ENCODE results near the gene SH3GL3.

Gene SH3GL3

DNA sequence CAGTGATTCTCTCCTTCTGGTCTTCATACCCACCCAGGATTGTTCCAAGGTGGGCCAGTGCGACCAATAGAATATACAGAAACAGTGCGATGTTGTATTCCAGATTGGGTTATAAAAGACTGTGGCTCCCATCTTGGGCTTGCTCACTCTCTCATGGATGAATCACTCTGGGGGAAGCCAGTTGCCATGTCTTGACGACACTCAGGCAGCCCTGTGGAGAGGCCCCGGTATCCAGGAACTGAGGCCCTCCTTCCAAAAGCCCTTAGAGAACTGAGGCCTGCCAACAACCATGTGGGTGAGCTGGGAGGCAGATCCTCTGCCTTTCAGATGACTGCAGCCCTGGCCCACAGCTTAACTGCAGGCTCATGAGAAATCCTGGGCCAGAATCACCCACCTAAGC is 57.2 kb downstream of the SH3GL3 start:
- no peak for DNase-seq (ENCODE audit: low spot score)

DNA sequence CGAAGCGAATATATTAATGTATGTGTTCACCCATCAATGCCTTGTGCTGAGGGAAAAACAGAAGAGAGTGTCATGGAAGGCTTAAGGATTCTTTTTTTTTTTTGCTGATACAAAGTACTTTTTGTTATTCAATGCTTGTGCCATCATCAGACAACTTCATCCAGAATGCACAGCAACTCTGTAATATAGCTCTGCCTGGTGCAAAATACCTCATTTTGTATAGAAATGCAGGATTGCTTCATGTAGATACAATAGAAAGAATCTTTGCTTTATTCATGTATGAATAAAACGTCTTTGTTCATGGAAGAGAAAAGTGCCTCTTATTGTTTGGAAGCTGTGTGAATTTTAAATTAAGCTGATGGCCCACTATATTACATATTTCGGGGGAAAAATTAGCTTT is 62.9 kb downstream of the SH3GL3 start:
- DNase-seq (ENCODE audit: low spot score): no peak

GRCh38 chr15:83512459-83512858 is 65.3 kb downstream of the SH3GL3 start:
- no peak for DNase-seq (ENCODE audit: low spot score)

GRCh38 chr15:83514584-83514983 is 67.4 kb downstream of the SH3GL3 start:
- DNase-seq (ENCODE audit: low spot score): no peak

- DNase-seq (ENCODE audit: low spot score): no peak
Observed at GRCh38 chr15:83515164-83515563, 68.0 kb downstream of the SH3GL3 start.

GRCh38 chr15:83516935-83517334 is 69.8 kb downstream of the SH3GL3 start:
- no peak for DNase-seq (ENCODE audit: low spot score)

DNA sequence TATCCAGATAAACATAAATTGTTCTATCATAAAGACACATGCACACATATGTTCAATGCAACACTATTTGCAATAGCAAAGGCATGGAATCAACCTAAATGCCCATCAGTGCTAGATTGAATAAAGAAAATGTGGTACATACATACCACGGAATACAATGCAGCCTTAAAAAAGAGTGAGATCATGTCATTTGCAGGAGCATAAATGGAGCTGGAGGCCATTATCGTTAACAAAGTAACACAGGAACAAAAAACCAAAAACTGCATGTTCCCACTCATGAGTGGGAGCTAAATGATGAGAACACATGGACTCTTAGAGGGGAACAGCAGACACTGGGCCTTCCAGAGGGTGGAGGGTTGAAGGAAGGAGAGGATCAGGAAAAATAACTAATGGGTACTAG is 79.2 kb downstream of the SH3GL3 start:
- DNase-seq (ENCODE audit: low spot score): no peak

- no peak for DNase-seq (ENCODE audit: low spot score)
Observed at GRCh38 chr15:83533410-83533962, 86.3 kb downstream of the SH3GL3 start.

DNA sequence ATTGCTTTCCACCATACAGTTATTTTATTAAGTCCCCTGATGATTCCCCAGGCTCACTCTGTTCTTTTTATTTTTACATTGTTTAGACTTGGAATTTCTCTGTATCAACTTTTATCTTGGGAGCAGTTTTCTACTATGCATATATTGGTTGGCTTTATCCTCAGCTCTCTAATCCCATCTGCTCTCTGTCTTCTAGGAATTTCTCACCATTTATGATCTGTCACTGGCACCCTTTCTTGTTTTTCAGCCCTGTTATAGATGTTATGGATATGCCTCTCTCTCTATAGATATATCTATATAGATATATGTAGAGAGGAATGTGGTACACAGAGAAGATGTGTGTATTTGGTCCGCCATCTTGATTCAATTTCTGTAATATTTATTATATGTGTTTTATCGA is 90.5 kb downstream of the SH3GL3 start:
- no peak for DNase-seq (ENCODE audit: low spot score)

DNA sequence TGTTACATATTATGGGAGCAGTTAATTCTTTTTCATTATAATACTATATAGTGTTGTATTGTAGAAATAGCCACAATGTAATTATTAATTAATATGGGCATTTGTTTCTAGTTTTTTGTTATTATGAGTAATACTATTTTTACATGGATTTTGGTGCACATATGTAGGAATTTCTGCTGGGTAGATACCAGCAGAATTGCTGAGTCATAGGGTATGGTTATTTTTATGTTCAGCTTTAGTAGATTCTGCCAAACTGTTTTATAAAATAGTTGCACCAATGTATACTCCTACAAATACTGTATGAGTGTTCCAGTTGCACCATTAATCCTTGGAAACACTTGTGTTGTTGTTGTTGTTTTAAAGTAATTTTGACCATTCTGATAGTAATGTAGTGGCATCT is 91.5 kb downstream of the SH3GL3 start:
- DNase-seq (ENCODE audit: low spot score): no peak

- no peak for DNase-seq (ENCODE audit: low spot score)
Observed at GRCh38 chr15:83545804-83546511, 98.8 kb downstream of the SH3GL3 start.

DNA sequence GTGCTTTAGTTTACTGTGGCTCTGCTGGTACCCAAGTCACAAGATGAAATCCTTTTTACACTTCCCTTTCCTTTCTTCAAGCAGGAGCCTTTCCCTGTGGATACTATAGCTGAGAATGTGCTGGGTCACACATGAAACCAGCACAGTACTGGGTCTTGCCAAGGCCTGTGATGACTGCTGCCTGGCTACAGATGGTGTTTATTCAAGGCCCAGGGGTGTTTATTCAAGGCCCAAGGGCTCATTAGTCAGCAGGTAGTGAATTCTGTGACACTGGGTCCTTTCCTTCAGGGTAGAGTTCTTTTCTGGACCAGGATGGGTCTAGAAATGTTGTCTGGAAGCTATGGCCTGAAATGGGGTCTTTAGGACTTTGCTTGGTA is 99.4 kb downstream of the SH3GL3 start:
- DNase-seq (ENCODE audit: low spot score): no peak

GRCh38 chr15:83547168-83547567 is 100.0 kb downstream of the SH3GL3 start:
- no peak for DNase-seq (ENCODE audit: low spot score)

DNA sequence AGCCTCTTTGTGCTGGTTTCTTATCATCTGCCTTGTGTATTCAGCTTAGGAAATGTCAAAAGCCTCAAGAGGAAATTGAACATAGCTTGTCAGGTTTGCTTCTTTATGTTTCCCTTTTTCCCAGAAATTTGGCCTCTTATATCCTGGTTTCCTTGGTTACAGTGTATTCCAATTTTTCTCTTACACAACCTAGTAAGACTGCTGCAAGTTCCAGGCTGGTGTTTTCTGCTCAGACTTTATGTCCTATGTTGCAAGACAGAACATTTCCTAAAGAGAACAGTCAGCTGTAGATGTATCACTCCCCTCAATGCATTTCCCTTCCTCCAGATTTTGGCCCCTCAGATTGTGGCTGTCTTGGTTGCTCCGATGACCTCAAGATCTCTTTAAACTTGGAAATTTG is 102.5 kb downstream of the SH3GL3 start:
- no peak for DNase-seq (ENCODE audit: low spot score)

GRCh38 chr15:83554558-83554957 is 107.4 kb downstream of the SH3GL3 start:
- DNase-seq (ENCODE audit: low spot score): no peak

DNA sequence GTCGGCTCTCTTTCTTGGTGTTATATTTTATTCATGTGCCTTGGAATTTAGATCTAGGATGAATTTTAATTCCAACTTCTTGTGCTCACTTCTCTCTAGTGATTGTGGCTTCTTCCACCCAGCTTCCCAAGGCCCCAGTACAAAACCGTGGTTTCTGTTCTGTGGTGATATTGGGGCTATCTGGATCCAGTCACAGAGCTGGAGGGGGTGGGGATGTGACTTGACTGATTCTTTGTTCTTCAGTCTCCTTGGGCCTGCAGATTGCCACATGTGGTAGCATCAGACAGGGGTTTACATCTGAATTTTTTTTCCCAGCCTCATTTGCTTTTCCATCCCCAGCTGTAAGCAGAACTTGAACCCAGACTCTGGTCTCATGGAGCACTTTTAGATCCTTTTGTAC is 108.2 kb downstream of the SH3GL3 start:
- no peak for DNase-seq (ENCODE audit: low spot score)

- DNase-seq (ENCODE audit: low spot score): no peak
Observed at GRCh38 chr15:83556068-83556467, 108.9 kb downstream of the SH3GL3 start.

DNA sequence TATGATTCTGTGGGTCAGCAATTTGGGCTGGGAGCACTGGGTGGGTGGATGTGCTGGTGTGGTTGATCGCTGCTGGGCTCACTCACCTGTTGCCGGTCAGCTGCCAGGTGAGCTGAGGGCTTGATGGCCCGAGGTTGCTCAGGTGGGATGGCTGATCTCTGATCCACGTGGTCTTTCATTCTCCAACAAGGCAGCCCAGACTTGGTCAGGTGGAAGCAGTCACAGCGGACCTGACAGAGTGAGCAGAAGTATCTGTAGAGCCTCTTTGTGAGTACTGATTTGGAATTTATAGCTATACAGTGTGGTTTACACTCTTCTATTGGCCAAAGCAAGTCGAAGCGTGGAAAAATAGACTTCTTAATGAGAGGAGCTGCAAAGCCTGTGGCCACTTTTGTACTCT is 109.6 kb downstream of the SH3GL3 start:
- DNase-seq (ENCODE audit: low spot score): no peak

DNA sequence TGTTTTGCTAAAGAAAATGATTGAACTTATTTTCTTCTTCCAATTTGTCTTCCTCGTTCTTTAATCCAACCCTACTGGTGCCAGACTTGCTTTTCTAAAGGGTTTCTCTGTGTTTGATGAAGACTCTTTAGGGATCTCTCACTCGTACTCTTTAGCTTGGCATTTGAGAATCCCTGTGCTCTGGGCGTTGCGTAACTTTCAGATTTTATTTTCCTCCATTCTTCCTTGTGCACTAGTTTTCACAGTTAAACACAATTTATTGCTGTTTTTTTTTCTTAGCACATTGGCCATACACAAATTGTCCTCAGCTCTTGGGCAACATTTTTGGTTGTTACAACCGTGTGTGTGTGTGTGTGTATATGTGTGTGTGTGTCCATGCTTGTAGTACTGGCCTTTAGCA is 111.0 kb downstream of the SH3GL3 start:
- DNase-seq (ENCODE audit: low spot score): no peak

DNA sequence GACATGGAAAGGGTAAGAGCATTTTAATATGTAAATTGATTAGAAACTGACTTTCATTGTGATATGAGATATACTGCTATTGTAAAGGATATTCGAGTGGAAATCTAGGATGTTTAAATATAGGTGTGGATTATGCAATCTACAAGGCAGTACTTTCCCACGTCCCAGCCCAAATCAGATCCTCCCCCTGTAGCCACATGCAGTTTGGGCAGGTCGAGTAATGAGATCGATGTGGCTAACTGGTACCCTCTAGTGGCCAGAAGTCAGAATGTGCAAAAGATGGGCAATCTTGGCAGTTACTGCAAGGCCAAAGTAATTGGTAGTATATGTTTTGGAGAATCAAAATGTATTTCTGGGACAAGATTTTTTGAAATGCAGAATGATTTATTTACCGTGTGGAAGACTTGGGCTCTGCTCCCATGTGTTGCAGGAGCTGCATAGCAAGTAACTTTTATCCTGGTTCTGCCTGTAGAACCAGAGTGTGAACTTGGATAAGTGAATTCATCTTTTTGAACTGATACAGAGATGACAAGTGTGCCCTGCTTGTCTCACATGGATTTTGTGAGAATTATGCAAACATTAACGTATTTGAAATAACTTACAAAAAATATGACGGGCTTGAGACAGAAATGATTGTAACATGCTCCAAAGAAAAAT is 112.3 kb downstream of the SH3GL3 start:
- peak; percentile 16 for DNase-seq (ENCODE audit: low spot score)

GRCh38 chr15:83561661-83562060 is 114.5 kb downstream of the SH3GL3 start:
- no peak for DNase-seq (ENCODE audit: low spot score)

- no peak for DNase-seq (ENCODE audit: low spot score)
Observed at GRCh38 chr15:83565138-83565537, 118.0 kb downstream of the SH3GL3 start.

- DNase-seq (ENCODE audit: low spot score): no peak
Observed at GRCh38 chr15:83565553-83566159, 118.5 kb downstream of the SH3GL3 start.
